GM23338 (cell line): Measurements from ENCODE around the gene ABL2. TPM values are rescaled to one million over a fixed set of nuclear protein-coding genes. Genes with fewer than 3 reads are reported as not detected.

Source experiments
- ATAC-seq: fragments of 200-7000 bp; cut with Tn5 transposase; 3 replicates; pipeline ENCODE4 v1.9.1; 2020
- DNase-seq: peaks from one replicate; pipeline ENCODE4 v3.0.0-alpha.2; 2015; ENCODE audit warnings: low spot score
- H2AFZ ChIP-seq: fragments of 200-600 bp; sonication (generic); 2 replicates; pipeline ENCODE4 v1.8.0; 2016; ENCODE audit warnings: antibody characterized with exemption, mild to moderate bottlenecking, moderate library complexity
- H3F3A ChIP-seq: fragments of 200-600 bp; sonication (generic); replicated peaks from 2 replicates; pipeline ENCODE4 v1.8.0; 2017; ENCODE audit warnings: antibody characterized with exemption, mixed run types, low read depth
- H3K27ac ChIP-seq: fragments of 200-600 bp; sonication (generic); 2 replicates; pipeline ENCODE4 v1.6.1; 2016; ENCODE audit warnings: low read depth
- H3K27me3 ChIP-seq: fragments of 200-600 bp; sonication (generic); 2 replicates; pipeline ENCODE4 v1.8.0; 2016; ENCODE audit warnings: mild to moderate bottlenecking, mixed run types, moderate library complexity; ENCODE audit not compliant: insufficient read depth
- H3K36me3 ChIP-seq: fragments of 200-600 bp; sonication (generic); 2 replicates; pipeline ENCODE4 v1.8.0; 2016; ENCODE audit warnings: mild to moderate bottlenecking; ENCODE audit not compliant: insufficient read depth
- H3K4me1 ChIP-seq: fragments of 200-600 bp; sonication (generic); 2 replicates; pipeline ENCODE4 v1.8.0; 2016; ENCODE audit warnings: mild to moderate bottlenecking, moderate library complexity; ENCODE audit not compliant: insufficient read depth
- H3K4me2 ChIP-seq: fragments of 200-600 bp; sonication (generic); 2 replicates; pipeline ENCODE4 v1.7.1; 2017; ENCODE audit warnings: mixed run types
- H3K4me3 ChIP-seq: fragments of 200-600 bp; sonication (generic); 2 replicates; pipeline ENCODE4 v1.6.1; 2016; ENCODE audit warnings: mixed run types
- H3K79me2 ChIP-seq: fragments of 200-600 bp; sonication (generic); replicated peaks from 2 replicates; pipeline ENCODE4 v1.8.0; 2017; ENCODE audit warnings: mild to moderate bottlenecking; ENCODE audit not compliant: insufficient read depth
- H3K9me2 ChIP-seq: fragments of 200-600 bp; sonication (generic); 2 replicates; pipeline ENCODE4 v1.8.0; 2017; ENCODE audit not compliant: insufficient read depth
- H4K20me1 ChIP-seq: fragments of 200-600 bp; sonication (generic); replicated peaks from 2 replicates; pipeline ENCODE4 v1.8.0; 2017; ENCODE audit warnings: mild to moderate bottlenecking; ENCODE audit not compliant: insufficient read depth
- H3K27ac Mint-ChIP-seq: 2 replicates; pipeline ENCODE4 v1.8.0; 2020; ENCODE audit warnings: inconsistent platforms, mild to moderate bottlenecking, moderate library complexity, mixed read lengths
- H3K27me3 Mint-ChIP-seq: 3 replicates; pipeline ENCODE4 v1.8.0; 2022; ENCODE audit warnings: low read depth, mild to moderate bottlenecking, moderate library complexity, mixed read lengths, inconsistent platforms; ENCODE audit not compliant: insufficient read depth, poor library complexity
- H3K36me3 Mint-ChIP-seq: 3 replicates; pipeline ENCODE4 v1.8.0; 2021; ENCODE audit warnings: low read depth, mild to moderate bottlenecking, inconsistent platforms, moderate library complexity, mixed read lengths
- H3K4me1 Mint-ChIP-seq: 3 replicates; pipeline ENCODE4 v1.8.0; 2020; ENCODE audit warnings: mild to moderate bottlenecking, inconsistent platforms, mixed read lengths
- H3K4me3 Mint-ChIP-seq: 3 replicates; pipeline ENCODE4 v1.8.0; 2021; ENCODE audit warnings: moderate library complexity, mild to moderate bottlenecking, inconsistent platforms, mixed read lengths
- H3K9me3 Mint-ChIP-seq: 3 replicates; pipeline ENCODE4 v1.8.0; 2020; ENCODE audit warnings: moderate library complexity, mild to moderate bottlenecking, inconsistent platforms, mixed read lengths
- EZH2 ChIP-seq: fragments of 200-600 bp; sonication (generic); IDR thresholded peaks from one replicate; pipeline ENCODE4 v1.8.0; 2017; ENCODE audit warnings: antibody characterized with exemption, mild to moderate bottlenecking, low read depth; ENCODE audit not compliant: unreplicated experiment
- JUNB ChIP-seq: IDR thresholded peaks from one replicate; pipeline ENCODE4 v1.6.1; 2016; ENCODE audit warnings: antibody characterized with exemption; ENCODE audit not compliant: unreplicated experiment
- NANOG ChIP-seq: IDR thresholded peaks from 2 replicates; pipeline ENCODE4 v1.6.1; 2016; ENCODE audit warnings: antibody characterized with exemption, borderline replicate concordance
- POLR2AphosphoS5 ChIP-seq: IDR thresholded peaks from 2 replicates; pipeline ENCODE4 v1.6.1; 2016; ENCODE audit warnings: antibody characterized with exemption, low read depth
- STAT1 ChIP-seq: IDR thresholded peaks from one replicate; pipeline ENCODE4 v1.6.1; 2016; ENCODE audit warnings: antibody characterized with exemption; ENCODE audit not compliant: unreplicated experiment
- ZNF114 ChIP-seq: fragments of 250-450 bp; sonication (Bioruptor Pico); IDR thresholded peaks from 2 replicates; pipeline ENCODE4 v1.5.0; 2020; ENCODE audit warnings: mild to moderate bottlenecking, moderate library complexity
- ZNF462 ChIP-seq: fragments of 250-450 bp; sonication (Bioruptor Pico); IDR thresholded peaks from 2 replicates; pipeline ENCODE4 v1.5.0; 2020; ENCODE audit warnings: mild to moderate bottlenecking, moderate library complexity
- polyA plus RNA-seq: library from polyadenylated mRNA; unstranded; fragments of >200 nt; fragmentation: Nextera tagmentation; extraction: Ambion mirVana; gene quantifications from 2 replicates; pipeline ENCODE4 v1.2.1, GENCODE V29; 2016
- total RNA-seq: library from RNA; depleted of rRNA; stranded (reverse); fragments of >200 nt; shearing (Covaris generic); gene quantifications from 2 replicates; pipeline ENCODE4 v1.2.3, GENCODE V29; 2014
- TF ChIP-seq, protein P1 (sequence below): IDR thresholded peaks from one replicate; pipeline ENCODE4 v1.6.1; 2018; ENCODE audit warnings: antibody characterized with exemption; ENCODE audit not compliant: unreplicated experiment
- TF ChIP-seq, protein P2 (sequence below): IDR thresholded peaks from 2 replicates; pipeline ENCODE4 v1.6.1; 2016; ENCODE audit warnings: antibody characterized with exemption
- TF ChIP-seq, protein P3 (sequence below), 2 experiments: fragments of 200-600 bp in 1 of 2; sonication (generic) in 1 of 2; conservative IDR thresholded peaks; 2 replicates each; pipeline versions ENCODE4 v1.5.1 to v1.6.1; 2016 to 2017; ENCODE audit warnings: antibody characterized with exemption in 2 of 2, low read depth in 2 of 2, mild to moderate bottlenecking in 2 of 2, moderate library complexity in 1 of 2

ABL2 gene
- total and polyA plus RNA-seq, 2 experiments from 2014 or later = 5.8 to 22.7 TPM

DNA sequence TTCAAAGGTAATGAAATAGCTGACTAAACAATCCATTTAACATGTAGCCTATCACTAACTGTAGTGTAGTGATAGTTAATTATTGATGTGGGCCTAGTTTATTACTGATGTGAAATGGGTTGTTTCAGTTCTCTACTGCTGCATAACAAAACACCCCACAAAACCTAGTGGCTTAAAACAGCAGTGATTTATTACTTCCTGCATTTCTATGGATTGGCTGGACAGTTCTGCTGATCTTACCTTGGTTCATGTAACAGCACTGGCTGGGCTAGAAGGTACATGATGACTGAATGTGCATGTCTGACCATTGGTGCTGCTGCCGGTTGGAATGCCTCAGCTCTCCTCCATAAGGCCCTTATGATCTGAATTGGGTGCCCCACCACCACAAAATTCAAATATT lies 5.4 kb upstream of the ABL2 start (continued):
- no peak for TF ChIP-seq ZNF462
- TF ChIP-seq, protein P1, sequence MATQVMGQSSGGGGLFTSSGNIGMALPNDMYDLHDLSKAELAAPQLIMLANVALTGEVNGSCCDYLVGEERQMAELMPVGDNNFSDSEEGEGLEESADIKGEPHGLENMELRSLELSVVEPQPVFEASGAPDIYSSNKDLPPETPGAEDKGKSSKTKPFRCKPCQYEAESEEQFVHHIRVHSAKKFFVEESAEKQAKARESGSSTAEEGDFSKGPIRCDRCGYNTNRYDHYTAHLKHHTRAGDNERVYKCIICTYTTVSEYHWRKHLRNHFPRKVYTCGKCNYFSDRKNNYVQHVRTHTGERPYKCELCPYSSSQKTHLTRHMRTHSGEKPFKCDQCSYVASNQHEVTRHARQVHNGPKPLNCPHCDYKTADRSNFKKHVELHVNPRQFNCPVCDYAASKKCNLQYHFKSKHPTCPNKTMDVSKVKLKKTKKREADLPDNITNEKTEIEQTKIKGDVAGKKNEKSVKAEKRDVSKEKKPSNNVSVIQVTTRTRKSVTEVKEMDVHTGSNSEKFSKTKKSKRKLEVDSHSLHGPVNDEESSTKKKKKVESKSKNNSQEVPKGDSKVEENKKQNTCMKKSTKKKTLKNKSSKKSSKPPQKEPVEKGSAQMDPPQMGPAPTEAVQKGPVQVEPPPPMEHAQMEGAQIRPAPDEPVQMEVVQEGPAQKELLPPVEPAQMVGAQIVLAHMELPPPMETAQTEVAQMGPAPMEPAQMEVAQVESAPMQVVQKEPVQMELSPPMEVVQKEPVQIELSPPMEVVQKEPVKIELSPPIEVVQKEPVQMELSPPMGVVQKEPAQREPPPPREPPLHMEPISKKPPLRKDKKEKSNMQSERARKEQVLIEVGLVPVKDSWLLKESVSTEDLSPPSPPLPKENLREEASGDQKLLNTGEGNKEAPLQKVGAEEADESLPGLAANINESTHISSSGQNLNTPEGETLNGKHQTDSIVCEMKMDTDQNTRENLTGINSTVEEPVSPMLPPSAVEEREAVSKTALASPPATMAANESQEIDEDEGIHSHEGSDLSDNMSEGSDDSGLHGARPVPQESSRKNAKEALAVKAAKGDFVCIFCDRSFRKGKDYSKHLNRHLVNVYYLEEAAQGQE = no peak

DNA sequence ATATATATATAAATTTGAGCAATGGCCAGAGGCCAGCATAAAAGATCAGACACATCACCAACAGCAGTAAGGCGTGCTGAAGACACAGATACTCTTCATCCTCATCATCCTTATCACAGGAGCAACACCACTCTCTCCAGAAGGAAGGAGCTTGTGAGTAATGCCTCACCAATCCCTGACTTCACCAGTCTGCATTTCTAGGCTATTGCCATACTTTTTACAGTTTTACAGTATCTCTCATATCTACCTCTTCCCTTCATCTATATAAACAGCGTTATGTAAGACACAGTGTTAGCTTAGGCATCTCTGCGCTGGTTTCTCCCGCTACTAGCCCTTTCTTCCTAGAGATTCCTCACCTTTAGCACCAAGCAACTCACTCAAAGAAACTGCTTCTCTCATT lies 2.4 kb upstream of the ABL2 start:
- Histone ChIP-seq H3K4me2 (no peak overlapping the region), H2AFZ (no peak overlapping the region)
- TF ChIP-seq STAT1 (no peak), NANOG (no peak), POLR2AphosphoS5 (no peak), JUNB (no peak), ZNF114 (no peak), EZH2 (no peak)
- TF ChIP-seq, protein P2, sequence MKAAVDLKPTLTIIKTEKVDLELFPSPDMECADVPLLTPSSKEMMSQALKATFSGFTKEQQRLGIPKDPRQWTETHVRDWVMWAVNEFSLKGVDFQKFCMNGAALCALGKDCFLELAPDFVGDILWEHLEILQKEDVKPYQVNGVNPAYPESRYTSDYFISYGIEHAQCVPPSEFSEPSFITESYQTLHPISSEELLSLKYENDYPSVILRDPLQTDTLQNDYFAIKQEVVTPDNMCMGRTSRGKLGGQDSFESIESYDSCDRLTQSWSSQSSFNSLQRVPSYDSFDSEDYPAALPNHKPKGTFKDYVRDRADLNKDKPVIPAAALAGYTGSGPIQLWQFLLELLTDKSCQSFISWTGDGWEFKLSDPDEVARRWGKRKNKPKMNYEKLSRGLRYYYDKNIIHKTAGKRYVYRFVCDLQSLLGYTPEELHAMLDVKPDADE = no peak
- TF ChIP-seq, protein P3, sequence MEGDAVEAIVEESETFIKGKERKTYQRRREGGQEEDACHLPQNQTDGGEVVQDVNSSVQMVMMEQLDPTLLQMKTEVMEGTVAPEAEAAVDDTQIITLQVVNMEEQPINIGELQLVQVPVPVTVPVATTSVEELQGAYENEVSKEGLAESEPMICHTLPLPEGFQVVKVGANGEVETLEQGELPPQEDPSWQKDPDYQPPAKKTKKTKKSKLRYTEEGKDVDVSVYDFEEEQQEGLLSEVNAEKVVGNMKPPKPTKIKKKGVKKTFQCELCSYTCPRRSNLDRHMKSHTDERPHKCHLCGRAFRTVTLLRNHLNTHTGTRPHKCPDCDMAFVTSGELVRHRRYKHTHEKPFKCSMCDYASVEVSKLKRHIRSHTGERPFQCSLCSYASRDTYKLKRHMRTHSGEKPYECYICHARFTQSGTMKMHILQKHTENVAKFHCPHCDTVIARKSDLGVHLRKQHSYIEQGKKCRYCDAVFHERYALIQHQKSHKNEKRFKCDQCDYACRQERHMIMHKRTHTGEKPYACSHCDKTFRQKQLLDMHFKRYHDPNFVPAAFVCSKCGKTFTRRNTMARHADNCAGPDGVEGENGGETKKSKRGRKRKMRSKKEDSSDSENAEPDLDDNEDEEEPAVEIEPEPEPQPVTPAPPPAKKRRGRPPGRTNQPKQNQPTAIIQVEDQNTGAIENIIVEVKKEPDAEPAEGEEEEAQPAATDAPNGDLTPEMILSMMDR (conservative IDR thresholded peaks at IDR 0.05; ENCODE audit: low read depth in 2 of 2) = no peak

More for the DNA sequence above, 2.4 kb upstream of the ABL2 start:
- H3K4me1 Mint-ChIP-seq = peaks cover 16% of the 10 kb centered on the region
- H4K20me1 ChIP-seq = peaks cover 5% of the 10 kb centered on the region; the same call in 1 of the 2 replicates
- H3K79me2 ChIP-seq = peaks cover 19% of the 10 kb centered on the region
- H3K9me2 ChIP-seq = no peaks in the 10 kb centered on the region
- no peaks in the 10 kb centered on the region for H3K36me3 ChIP-seq
- ATAC-seq = no peak
- peaks cover 9% of the 10 kb centered on the region for H3K4me1 ChIP-seq
- peaks cover 3% of the 10 kb centered on the region for H3K27me3 Mint-ChIP-seq
- no peak overlapping the region for H3K27ac Mint-ChIP-seq
- no peaks in the 10 kb centered on the region for H3F3A ChIP-seq
- H3K9me3 Mint-ChIP-seq = no peaks in the 10 kb centered on the region
- H3K27me3 ChIP-seq = 0 out of 2 replicates have a peak, but pooled peaks cover 3% of the 10 kb centered on the region
- no peak overlapping the region for H3K4me3 ChIP-seq
- peaks cover 3% of the 10 kb centered on the region; the same call in 1 of the 3 replicates for H3K36me3 Mint-ChIP-seq
- no peak overlapping the region for H3K27ac ChIP-seq
- DNase-seq = no peak
- H3K4me3 Mint-ChIP-seq = no peak overlapping the region
